Measurements from ENCODE around the gene LIPA.
"Not testable (repeated sequence)": the region's sequence is repeated elsewhere in the genome, so short reads cannot be mapped to it uniquely, and the experiment has no call there.

LIPA gene

GRCh38 chr10:89269433-89270152 is 18.0 kb upstream of the LIPA start:
- DNase-seq (ENCODE audit: low read depth): no peak

- DNase-seq (ENCODE audit: low read depth): no peak
Observed at GRCh38 chr10:89266721-89267453, 15.3 kb upstream of the LIPA start.

- DNase-seq (ENCODE audit: low read depth): no peak
Observed at GRCh38 chr10:89263531-89263930, 12.0 kb upstream of the LIPA start.

GRCh38 chr10:89263091-89263490 is 11.5 kb upstream of the LIPA start:
- no peak for DNase-seq (ENCODE audit: low read depth)

- no peak for DNase-seq (ENCODE audit: low read depth)
Observed at GRCh38 chr10:89262086-89263051, 10.8 kb upstream of the LIPA start.

- no peak for DNase-seq (ENCODE audit: low read depth)
Observed at GRCh38 chr10:89258881-89259280, 7.3 kb upstream of the LIPA start.

GRCh38 chr10:89257581-89257980 is 6.0 kb upstream of the LIPA start:
- DNase-seq (ENCODE audit: low read depth): no peak

- DNase-seq (ENCODE audit: low read depth): no peak
Observed at GRCh38 chr10:89256962-89257361, 5.4 kb upstream of the LIPA start.

- DNase-seq (ENCODE audit: low read depth): no peak
Observed at GRCh38 chr10:89256340-89256739, 4.8 kb upstream of the LIPA start.

GRCh38 chr10:89255793-89256192 is 4.2 kb upstream of the LIPA start:
- DNase-seq (ENCODE audit: low read depth): no peak

GRCh38 chr10:89255091-89255579 is 3.6 kb upstream of the LIPA start:
- not testable (repeated sequence) for DNase-seq (ENCODE audit: low read depth)

GRCh38 chr10:89252225-89252585 is 630 bp upstream of the LIPA start:
- no peak for DNase-seq (ENCODE audit: low read depth)

GRCh38 chr10:89250865-89251408 is 638 bp downstream of the LIPA start:
- DNase-seq (ENCODE audit: low read depth): no peak

GRCh38 chr10:89248990-89249389 is 2.6 kb downstream of the LIPA start:
- no peak for DNase-seq (ENCODE audit: low read depth)

- not testable (repeated sequence) for DNase-seq (ENCODE audit: low read depth)
Observed at GRCh38 chr10:89247623-89248022, 4.0 kb downstream of the LIPA start.

GRCh38 chr10:89245802-89246201 is 5.8 kb downstream of the LIPA start:
- DNase-seq (ENCODE audit: low read depth): no peak

GRCh38 chr10:89242840-89243568 is 8.6 kb downstream of the LIPA start:
- no peak for DNase-seq (ENCODE audit: low read depth)

GRCh38 chr10:89242345-89242684 is 9.3 kb downstream of the LIPA start:
- no peak for DNase-seq (ENCODE audit: low read depth)

GRCh38 chr10:89241486-89242344 is 9.9 kb downstream of the LIPA start:
- DNase-seq (ENCODE audit: low read depth): no peak

- no peak for DNase-seq (ENCODE audit: low read depth)
Observed at GRCh38 chr10:89241026-89241425, 10.5 kb downstream of the LIPA start.

- no peak for DNase-seq (ENCODE audit: low read depth)
Observed at GRCh38 chr10:89240519-89240918, 11.1 kb downstream of the LIPA start.

Measured in activated T-cell treated with anti-CD3 and anti-CD28 coated beads for 1 hour (primary cell).